HFF-Myc (cell line): Measurements from ENCODE around the gene RAB31.

Experiments used
- DNase-seq: peaks from one replicate; pipeline ENCODE4 v3.0.0-alpha.2; 2011; ENCODE audit warnings: low read depth; ENCODE audit errors: extremely low read depth
- H3K4me3 ChIP-seq: replicated peaks from 2 replicates; pipeline ENCODE4 v1.5.1; 2011; ENCODE audit warnings: low read depth, mild to moderate bottlenecking, control low read depth, low read length
- CTCF ChIP-seq: IDR thresholded peaks from 2 replicates; pipeline ENCODE4 v1.5.1; 2012; ENCODE audit warnings: mild to moderate bottlenecking, low read depth, low read length, control low read depth; ENCODE audit errors: missing control alignments

The RAB31 gene

GRCh38 chr18:9860682-9861081 is 152.6 kb downstream of the RAB31 start:
- no peak for DNase-seq
- H3K4me3 ChIP-seq = no peak overlapping the region
- no peak for TF ChIP-seq CTCF

GRCh38 chr18:9861157-9861556 is 153.1 kb downstream of the RAB31 start:
- H3K4me3 ChIP-seq = no peak overlapping the region
- no peak for TF ChIP-seq CTCF
- DNase-seq = no peak

- H3K4me3 ChIP-seq = no peak overlapping the region
- no peak for TF ChIP-seq CTCF
- no peak for DNase-seq
Measured at GRCh38 chr18:9861933-9862332, 153.8 kb downstream of the RAB31 start.

- no peak for DNase-seq
- TF ChIP-seq CTCF = no peak
- H3K4me3 ChIP-seq = no peak overlapping the region
Measured at GRCh38 chr18:9862686-9863085, 154.6 kb downstream of the RAB31 start.

GRCh38 chr18:9863282-9863681 is 155.2 kb downstream of the RAB31 start:
- DNase-seq = no peak
- H3K4me3 ChIP-seq = no peak overlapping the region
- TF ChIP-seq CTCF = no peak

- DNase-seq = no peak
- no peak for TF ChIP-seq CTCF
Measured at GRCh38 chr18:9865764-9866490, 157.8 kb downstream of the RAB31 start.

GRCh38 chr18:9866627-9867026 is 158.5 kb downstream of the RAB31 start:
- DNase-seq = no peak
- no peak overlapping the region for H3K4me3 ChIP-seq
- no peak for TF ChIP-seq CTCF

More at GRCh38 chr18:9865764-9866490, 157.8 kb downstream of the RAB31 start:
- no peak overlapping the region for H3K4me3 ChIP-seq
